ACHN (cell line): ENCODE data around the gene RGS1.
A peak's percentile ranks its signal among the peaks of the same experiment; 100 is the strongest.
"Not testable (repeated sequence)": the region's sequence is repeated elsewhere in the genome, so short reads cannot be mapped to it uniquely, and the experiment has no call there.

ENCODE experiments used
- DNase-seq: peaks from one replicate; pipeline ENCODE4 v3.0.0-alpha.2; 2015
- in situ Hi-C: cut with HindIII; loops from 2 replicates; pipeline ENCODE4 v1.10.0; 2017; ENCODE audit warnings: low sequenced_read_pairs, low pct_ligation_motif_present, low pct_unique_long_range_greater_than_20kb

RGS1 gene

GRCh38 chr1:192575499-192576189 is at the start of gene RGS1:
TSS of gene RGS1 (plus strand) at chr1:192575773. CDS start at chr1:192575793, 20 bp downstream.
- in situ Hi-C loops, result loop anchor here (25.0 kb wide), 1 partner anchor 88 kb away; no protein-coding TSS in a partner anchor

GRCh38 chr1:192527111-192527795 is 48.3 kb upstream of the RGS1 start:
- in situ Hi-C loops, result no loop called here
- DNase-seq, result no peak

More at GRCh38 chr1:192575499-192576189, at the start of gene RGS1:
- no peak for DNase-seq

GRCh38 chr1:192527950-192528349 is 47.6 kb upstream of the RGS1 start:
- in situ Hi-C loops, result no loop called here
- no peak for DNase-seq

GRCh38 chr1:192529031-192529755 is 46.4 kb upstream of the RGS1 start:
- in situ Hi-C loops, result no loop called here
- no peak for DNase-seq

- DNase-seq, result no peak
- in situ Hi-C loops, result no loop called here
Measured at GRCh38 chr1:192529811-192530210, 45.8 kb upstream of the RGS1 start.

GRCh38 chr1:192530254-192530653 is 45.3 kb upstream of the RGS1 start:
- peak; percentile 9 for DNase-seq
- in situ Hi-C loops, result no loop called here

- in situ Hi-C loops, result not testable (repeated sequence)
- peak; percentile 68 for DNase-seq
Measured at GRCh38 chr1:192531037-192531703, 44.4 kb upstream of the RGS1 start.

- no peak for DNase-seq
- in situ Hi-C loops, result no loop called here
Measured at GRCh38 chr1:192534666-192535065, 40.9 kb upstream of the RGS1 start.

GRCh38 chr1:192535916-192536664 is 39.5 kb upstream of the RGS1 start:
- no peak for DNase-seq
- in situ Hi-C loops, result no loop called here

GRCh38 chr1:192538407-192539296 is 36.9 kb upstream of the RGS1 start:
- in situ Hi-C loops, result no loop called here
- no peak for DNase-seq

- in situ Hi-C loops, result no loop called here
- DNase-seq, result peak; percentile 97
Measured at GRCh38 chr1:192539297-192540092, 36.1 kb upstream of the RGS1 start.

- DNase-seq, result no peak
- in situ Hi-C loops, result no loop called here
Measured at GRCh38 chr1:192543445-192543844, 32.1 kb upstream of the RGS1 start.

GRCh38 chr1:192545896-192546521 is 29.6 kb upstream of the RGS1 start:
- in situ Hi-C loops, result no loop called here
- no peak for DNase-seq

GRCh38 chr1:192546596-192547190 is 28.9 kb upstream of the RGS1 start:
- in situ Hi-C loops, result no loop called here
- no peak for DNase-seq

GRCh38 chr1:192547501-192547900 is 28.1 kb upstream of the RGS1 start:
- in situ Hi-C loops, result no loop called here
- DNase-seq, result no peak

GRCh38 chr1:192549937-192550336 is 25.6 kb upstream of the RGS1 start:
- in situ Hi-C loops, result no loop called here
- DNase-seq, result no peak
